ENCODE data around the gene SLC44A3. TPM values are rescaled to one million over a fixed set of nuclear protein-coding genes. Genes with fewer than 3 reads are reported as not detected.

The SLC44A3 gene
- total RNA-seq, 1 experiment from 2014 or later = 3.4 TPM

- no peak for DNase-seq (ENCODE audit: extremely low read depth, low read depth)
Observed at GRCh38 chr1:94901841-94902240, 81.7 kb downstream of the SLC44A3 start.

- no peak for DNase-seq (ENCODE audit: extremely low read depth, low read depth)
Observed at GRCh38 chr1:94903280-94904009, 83.3 kb downstream of the SLC44A3 start.

GRCh38 chr1:94905207-94905606 is 85.0 kb downstream of the SLC44A3 start:
- DNase-seq (ENCODE audit: extremely low read depth, low read depth) = no peak

- DNase-seq (ENCODE audit: extremely low read depth, low read depth) = no peak
Observed at GRCh38 chr1:94906382-94906781, 86.2 kb downstream of the SLC44A3 start.

GRCh38 chr1:94907136-94907535 is 87.0 kb downstream of the SLC44A3 start:
- DNase-seq (ENCODE audit: extremely low read depth, low read depth) = no peak

GRCh38 chr1:94908190-94908589 is 88.0 kb downstream of the SLC44A3 start:
- no peak for DNase-seq (ENCODE audit: extremely low read depth, low read depth)

GRCh38 chr1:94908965-94909364 is 88.8 kb downstream of the SLC44A3 start:
- no peak for DNase-seq (ENCODE audit: extremely low read depth, low read depth)

- no peak for DNase-seq (ENCODE audit: extremely low read depth, low read depth)
Observed at GRCh38 chr1:94909486-94909885, 89.3 kb downstream of the SLC44A3 start.

DNA sequence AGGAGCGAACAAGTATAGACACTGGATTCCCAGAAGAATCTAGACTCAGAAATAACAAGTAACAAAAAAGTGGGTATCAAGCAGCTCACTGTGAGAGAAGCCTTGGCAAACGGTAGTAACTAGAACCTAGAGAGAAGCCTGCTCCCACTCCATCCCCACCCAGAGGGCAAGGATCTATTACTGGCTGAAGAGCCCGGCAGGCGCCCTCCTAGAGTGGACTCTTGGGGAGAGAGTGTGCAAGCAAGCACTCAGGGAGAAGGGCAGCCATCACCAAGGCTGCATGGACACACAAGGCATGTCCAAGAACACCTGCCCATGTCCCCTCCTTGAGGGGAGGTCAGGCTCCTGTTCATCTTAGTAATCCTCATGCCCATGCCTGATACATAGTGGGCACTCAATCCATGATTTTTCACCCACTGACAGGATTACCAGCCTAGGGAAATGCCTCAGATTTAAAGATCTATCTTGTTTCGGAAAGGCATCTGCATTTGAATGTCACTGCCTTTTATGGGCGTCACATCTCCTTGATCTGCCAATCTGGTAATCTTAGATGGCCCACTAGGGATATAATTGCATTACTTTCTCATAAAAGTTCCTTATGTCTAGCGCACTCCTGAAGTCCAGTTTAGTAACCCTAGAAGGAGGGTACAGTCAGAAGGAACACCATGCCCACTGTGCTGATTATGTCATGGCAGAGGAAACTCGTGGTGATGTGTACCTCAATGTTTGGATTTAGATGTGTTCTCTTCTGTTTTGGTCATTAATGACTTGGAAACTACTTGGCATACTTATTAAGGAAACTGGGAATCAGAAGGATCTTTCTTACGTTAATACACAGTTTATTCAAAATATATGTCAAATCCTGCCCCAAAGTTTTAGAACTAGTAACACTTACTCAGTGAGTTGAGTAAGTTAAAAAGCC is 92.4 kb downstream of the SLC44A3 start:
- DNase-seq (ENCODE audit: extremely low read depth, low read depth) = no peak

GRCh38 chr1:94917251-94917650 is 97.1 kb downstream of the SLC44A3 start:
- DNase-seq (ENCODE audit: extremely low read depth, low read depth) = no peak

GRCh38 chr1:94919241-94920030 is 99.3 kb downstream of the SLC44A3 start:
- DNase-seq (ENCODE audit: extremely low read depth, low read depth) = no peak

DNA sequence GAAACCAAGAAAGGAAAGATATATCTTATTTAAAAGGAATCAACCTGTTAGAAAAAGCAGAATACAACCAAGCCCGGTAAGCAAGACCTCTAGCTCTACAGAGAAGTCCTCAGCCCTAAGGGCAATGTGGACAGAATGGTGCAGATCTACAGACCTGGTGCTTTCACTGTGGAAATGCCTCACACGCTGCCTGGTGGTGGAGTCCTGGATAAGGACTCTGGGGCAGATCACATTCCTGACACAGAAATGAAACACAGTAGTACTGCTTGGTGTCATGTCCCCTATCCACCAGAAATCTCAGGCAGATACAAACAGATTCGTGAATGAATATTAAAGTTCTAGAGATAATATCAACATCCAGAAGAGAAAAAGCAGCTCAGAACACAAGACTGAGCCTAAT is 99.9 kb downstream of the SLC44A3 start:
- DNase-seq (ENCODE audit: extremely low read depth, low read depth) = no peak

- DNase-seq (ENCODE audit: extremely low read depth, low read depth) = no peak
Observed at GRCh38 chr1:94921977-94922376, 101.8 kb downstream of the SLC44A3 start.

GRCh38 chr1:94922761-94923331 is 102.7 kb downstream of the SLC44A3 start:
- no peak for DNase-seq (ENCODE audit: extremely low read depth, low read depth)

- no peak for DNase-seq (ENCODE audit: extremely low read depth, low read depth)
Observed at GRCh38 chr1:94925004-94925403, 104.8 kb downstream of the SLC44A3 start.

DNA sequence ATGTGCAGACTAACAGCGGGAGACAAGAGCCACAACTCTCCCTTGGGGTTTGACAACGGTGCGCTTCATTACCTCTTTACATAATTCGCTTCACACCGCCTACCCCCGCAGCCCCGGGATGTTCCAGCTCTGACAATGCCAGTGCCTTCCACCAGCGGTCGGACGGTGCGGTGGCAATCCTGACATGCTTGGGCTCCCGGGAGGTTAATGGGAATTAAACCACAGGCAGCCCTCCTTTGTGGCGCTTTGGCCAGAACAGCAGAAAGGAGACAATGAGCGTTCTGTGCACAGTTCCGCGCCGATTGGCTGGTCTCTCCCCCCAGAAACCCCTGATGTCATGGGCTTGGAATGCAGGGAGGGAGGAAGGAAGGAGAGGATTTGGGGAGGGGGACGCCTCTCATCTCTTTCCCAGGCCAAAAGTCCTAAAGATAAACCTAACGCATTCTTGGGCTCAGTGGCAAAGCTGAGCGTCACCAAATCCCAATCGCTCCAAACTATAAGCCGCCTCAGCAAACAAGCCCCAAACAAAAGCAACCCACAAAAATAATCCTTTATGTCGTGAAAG is 105.5 kb downstream of the SLC44A3 start:
- peak; percentile 26 for DNase-seq (ENCODE audit: extremely low read depth, low read depth)

DNA sequence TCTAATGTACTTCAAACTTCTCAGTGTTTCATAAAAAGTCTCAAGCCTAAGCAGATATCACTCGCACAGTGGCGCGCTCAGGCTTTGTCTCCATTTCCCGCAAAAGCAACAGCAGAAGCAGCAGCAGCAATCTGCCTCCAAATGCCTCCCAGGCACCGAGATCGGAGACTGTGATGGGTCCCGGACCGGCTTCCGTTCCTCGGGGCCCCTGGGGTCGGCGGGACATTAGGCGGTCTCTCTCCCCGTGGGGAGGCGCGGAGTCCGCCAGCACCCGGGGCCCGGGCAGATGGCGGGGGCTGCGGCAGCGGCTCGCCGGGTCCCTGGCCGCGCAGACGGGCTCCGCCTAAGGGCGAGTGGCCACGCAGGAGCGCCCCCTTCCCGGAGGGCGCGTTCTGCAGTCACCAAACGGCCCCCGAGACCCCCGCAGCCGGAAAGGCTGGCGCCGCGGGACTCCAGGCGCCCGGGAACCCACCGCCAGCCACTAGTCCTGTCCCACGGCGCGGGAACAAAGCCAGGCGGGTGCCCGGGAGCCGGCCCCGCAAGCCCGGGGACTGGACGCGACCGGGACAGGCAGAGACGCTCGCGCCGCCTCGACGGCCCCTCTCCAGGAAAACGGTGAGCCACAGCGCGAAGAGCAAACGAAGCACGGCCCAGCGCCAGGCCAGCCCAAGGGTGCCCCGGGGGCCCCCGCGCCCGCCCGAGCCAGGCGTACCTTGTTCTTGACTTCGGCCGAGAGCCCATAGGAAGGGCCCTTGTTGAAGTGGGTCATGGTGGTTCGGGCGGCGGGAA is 106.2 kb downstream of the SLC44A3 start:
- peak; percentile 15 for DNase-seq (ENCODE audit: extremely low read depth, low read depth)

GRCh38 chr1:94926915-94927404 is 106.8 kb downstream of the SLC44A3 start, which contains the start of gene CNN3:
Gene CNN3, minus strand, starts transcription at chr1:94927110. Its CDS starts 216 bp downstream, at chr1:94926894.
- peak; percentile 60 for DNase-seq (ENCODE audit: extremely low read depth, low read depth)

Measured in NCI-H460 (cell line).